ENCODE measurements around the gene TBCK.

- no peak for TF ChIP-seq CTCF (IDR thresholded peaks at IDR 0.05)
- no peak for TF ChIP-seq POLR2A (IDR thresholded peaks at IDR 0.05)
These were observed 75.3 kb downstream of the TBCK start for GRCh38 chr4:106240699-106241098.
